IMR-90 (cell line): ENCODE results near the gene CTAG1A. TPM values are rescaled to one million over a fixed set of nuclear protein-coding genes. Genes with fewer than 3 reads are reported as not detected.
"Not testable (repeated sequence)": the region's sequence is repeated elsewhere in the genome, so short reads cannot be mapped to it uniquely, and the experiment has no call there.

ENCODE experiments used
- ATAC-seq: fragments of 200-7000 bp; cut with Tn5 transposase; 2 replicates; pipeline ENCODE4 v1.9.1; 2020; ENCODE audit warnings: low read depth, mild to moderate bottlenecking, moderate library complexity
- BruUV-seq: library from RNA; stranded (reverse); fragments of 400-500 nt; replicated peaks from 2 replicates; lab custom pipeline; 2021; lab: Mats Ljungman, UMichigan
- CTCF ChIA-PET: fragments of 300-600 bp; formaldehyde crosslinking; extraction: SDS; loops from one replicate; lab custom pipeline; 2021; ENCODE audit warnings: antibody characterized with exemption; lab: Yijun Ruan, JAX
- POLR2A ChIA-PET: fragments of 300-600 bp; sonication (Branson Sonifier 250); formaldehyde crosslinking; loops from one replicate; lab custom pipeline; 2022; ENCODE audit warnings: antibody characterized with exemption; ENCODE audit not compliant: unreplicated experiment; lab: Charles Lee
- DNase-seq: peaks from one replicate; pipeline ENCODE4 v3.0.0; 2013
- H2AFZ ChIP-seq: replicated peaks from 2 replicates; pipeline ENCODE3; 2013; ENCODE audit warnings: low read length, mild to moderate bottlenecking; ENCODE audit not compliant: poor library complexity
- H2AK5ac ChIP-seq: 2 replicates; pipeline ENCODE4 v1.6.1; 2013; ENCODE audit warnings: low read depth, low read length, inconsistent platforms
- H2AK9ac ChIP-seq: replicated peaks from 2 replicates; pipeline ENCODE3; 2013; ENCODE audit warnings: mild to moderate bottlenecking, low read depth, low read length, moderate library complexity; ENCODE audit not compliant: poor library complexity
- H2BK120ac ChIP-seq: 2 replicates; pipeline ENCODE4 v1.6.1; 2013; ENCODE audit warnings: low read depth, low read length, inconsistent platforms
- H2BK15ac ChIP-seq: 3 replicates; pipeline ENCODE4 v1.6.1; 2013; ENCODE audit warnings: low read depth, low read length, inconsistent platforms
- H2BK20ac ChIP-seq: 2 replicates; pipeline ENCODE4 v1.6.1; 2013; ENCODE audit warnings: low read depth, mild to moderate bottlenecking, inconsistent platforms, low read length, moderate library complexity
- H2BK5ac ChIP-seq: 2 replicates; pipeline ENCODE4 v1.6.1; 2013; ENCODE audit warnings: mild to moderate bottlenecking, low read depth, low read length, inconsistent platforms; ENCODE audit not compliant: poor library complexity, severe bottlenecking
- H3K14ac ChIP-seq: replicated peaks from 2 replicates; pipeline ENCODE4 v1.6.1; 2013; ENCODE audit warnings: low read depth, low read length, inconsistent platforms
- H3K18ac ChIP-seq: 2 replicates; pipeline ENCODE4 v1.6.1; 2013; ENCODE audit warnings: low read depth, low read length, control low read depth
- H3K23ac ChIP-seq: 2 replicates; pipeline ENCODE4 v1.6.1; 2013; ENCODE audit warnings: low read depth, low read length, inconsistent platforms
- H3K27ac ChIP-seq: 2 replicates; pipeline ENCODE4 v1.5.1; 2013; ENCODE audit warnings: mild to moderate bottlenecking, control low read depth, low read length; ENCODE audit not compliant: insufficient read depth
- H3K27me3 ChIP-seq: 2 replicates; pipeline ENCODE4 v1.6.1; 2013; ENCODE audit warnings: low read length; ENCODE audit not compliant: control insufficient read depth, insufficient read depth
- H3K36me3 ChIP-seq: 2 replicates; pipeline ENCODE4 v1.6.1; 2013; ENCODE audit warnings: low read length, mixed read lengths; ENCODE audit not compliant: control insufficient read depth, insufficient read depth
- H3K4ac ChIP-seq: 2 replicates; pipeline ENCODE4 v1.6.1; 2013; ENCODE audit warnings: low read depth, low read length, inconsistent platforms
- H3K4me1 ChIP-seq: 2 replicates; pipeline ENCODE4 v1.6.1; 2013; ENCODE audit warnings: low read length, mixed read lengths; ENCODE audit not compliant: control insufficient read depth, insufficient read depth
- H3K4me2 ChIP-seq: 2 replicates; pipeline ENCODE4 v1.6.1; 2013; ENCODE audit warnings: low read depth, mild to moderate bottlenecking, control low read depth, low read length, moderate library complexity
- H3K4me3 ChIP-seq: 2 replicates; pipeline ENCODE4 v1.5.1; 2013; ENCODE audit warnings: low read depth, mild to moderate bottlenecking, control low read depth, low read length, moderate library complexity; ENCODE audit not compliant: insufficient read depth
- H3K56ac ChIP-seq: 2 replicates; pipeline ENCODE4 v1.6.1; 2013; ENCODE audit warnings: low read length, inconsistent platforms; ENCODE audit not compliant: insufficient read depth; ENCODE audit errors: extremely low read depth
- H3K79me1 ChIP-seq, 2 experiments: 2 replicates each; pipeline ENCODE4 v1.6.1; 2013; ENCODE audit warnings: low read length in 2 of 2, inconsistent platforms in 1 of 2, low read depth in 1 of 2
- H3K9ac ChIP-seq: 2 replicates; pipeline ENCODE4 v1.6.1; 2013; ENCODE audit warnings: low read depth, low read length, control low read depth
- H3K9me1 ChIP-seq: 2 replicates; pipeline ENCODE4 v1.6.1; 2013; ENCODE audit warnings: low read length, inconsistent platforms; ENCODE audit not compliant: insufficient read depth
- H3K9me3 ChIP-seq: 2 replicates; pipeline ENCODE4 v1.6.1; 2013; ENCODE audit warnings: low read length; ENCODE audit not compliant: control insufficient read depth, insufficient read depth
- H4K20me1 ChIP-seq: 2 replicates; pipeline ENCODE4 v1.6.1; 2013; ENCODE audit warnings: low read length, inconsistent platforms; ENCODE audit not compliant: insufficient read depth
- H4K5ac ChIP-seq: 2 replicates; pipeline ENCODE4 v1.6.1; 2013; ENCODE audit warnings: mild to moderate bottlenecking, low read depth, low read length, control low read depth
- H4K8ac ChIP-seq, 2 experiments: 2 replicates each; pipeline ENCODE4 v1.6.1; 2013; ENCODE audit warnings: low read depth in 2 of 2, low read length in 2 of 2, control low read depth in 1 of 2, inconsistent platforms in 1 of 2
- H4K91ac ChIP-seq: 2 replicates; pipeline ENCODE4 v1.6.1; 2013; ENCODE audit warnings: low read depth, low read length, inconsistent platforms; ENCODE audit not compliant: insufficient read depth
- WGBS, 2 experiments: methylation state at CpG; one replicate each; pipeline versions ENCODE4 v1.1.5 to v1.1.7; 2013; ENCODE audit warnings: missing lambda C conversion rate in 2 of 2; ENCODE audit not compliant: insufficient read length in 1 of 2; ENCODE audit errors: extremely low coverage in 2 of 2; 5-methylcytosine and 5-hydroxymethylcytosine counted together
- dilution Hi-C: fragments of 300-500 bp; cut with HindIII; formaldehyde crosslinking; loops from one replicate; pipeline ENCODE4 v1.14.3; 2018; ENCODE audit warnings: low sequenced_read_pairs; ENCODE audit not compliant: unreplicated experiment
- in situ Hi-C: fragments of 300-500 bp; cut with MboI; formaldehyde crosslinking; loops from 3 replicates; pipeline ENCODE4 v1.14.3; 2019; ENCODE audit warnings: low sequenced_read_pairs, inconsistent platforms, mixed read lengths
- intact Hi-C: fragments of 100-400 bp; cut with micrococcal nuclease; formaldehyde crosslinking; loops from 2 replicates; pipeline ENCODE4 v1.10.0; 2022
- polyA plus RNA-seq, 3 experiments: library from polyadenylated mRNA; depleted of rRNA; stranded (reverse); fragments of >200 nt; gene quantifications; 2 replicates each; pipeline ENCODE4 v1.2.3, GENCODE V29; 2012; ENCODE audit warnings: low replicate concordance in 1 of 3
- total RNA-seq: library from RNA; depleted of rRNA; stranded (reverse); fragments of >200 nt; gene quantifications from 2 replicates; pipeline ENCODE4 v1.2.3, GENCODE V29; 2012

CTAG1A gene
- total and polyA plus RNA-seq, 2 of the 4 experiments (the other 2 are of a cell fraction) = not detected

DNA sequence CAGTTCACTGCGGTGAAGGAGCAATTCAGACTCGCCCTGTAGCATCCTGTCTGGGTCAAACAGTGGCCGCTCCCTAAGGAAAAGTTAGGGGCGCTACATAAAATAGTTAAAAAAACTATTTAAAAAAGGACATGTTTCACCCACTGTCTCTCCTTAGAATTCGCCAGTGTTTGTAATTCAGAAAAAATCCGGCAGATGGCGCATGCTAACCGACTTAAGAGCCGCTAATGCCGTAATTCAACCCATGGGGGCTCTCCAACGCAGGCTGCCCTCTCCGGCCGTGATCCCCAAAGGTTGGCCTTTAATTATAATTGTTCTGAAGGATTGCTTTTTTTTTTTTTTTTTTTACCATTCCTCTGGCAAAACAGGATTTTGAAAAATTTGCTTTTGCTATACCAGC, 5.5 kb downstream of the CTAG1A start:
- H3K4me3 ChIP-seq, H3K18ac ChIP-seq, H3K23ac ChIP-seq, H2BK120ac ChIP-seq, H2BK20ac ChIP-seq, intact Hi-C loops, H2AK9ac ChIP-seq, H2AK5ac ChIP-seq, H3K36me3 ChIP-seq, H2BK15ac ChIP-seq, H3K79me1 ChIP-seq, H2AFZ ChIP-seq, H4K5ac ChIP-seq, H3K4ac ChIP-seq, H4K8ac ChIP-seq, H4K20me1 ChIP-seq, DNase-seq, H3K56ac ChIP-seq, H3K27ac ChIP-seq, BruUV-seq, dilution Hi-C loops, POLR2A ChIA-PET, H4K91ac ChIP-seq, H3K9me3 ChIP-seq, H3K14ac ChIP-seq, H3K9ac ChIP-seq, H2BK5ac ChIP-seq, CTCF ChIA-PET, H3K4me1 ChIP-seq, H3K4me2 ChIP-seq, H3K9me1 ChIP-seq: not testable (repeated sequence)
- 0 out of 2 replicates have a peak, but pooled peaks have one; percentile 37 for ATAC-seq
- in situ Hi-C loops = loop anchor here (25.0 kb wide), 1 partner anchor 147 kb away; no protein-coding TSS in a partner anchor
- WGBS, 2 experiments = no CpG with 5 or more reads among the region's 13 CpGs
- H3K27me3 ChIP-seq = peaks cover 20% of the 10 kb centered on the region
